Endodermal cell (in vitro differentiated cells): ENCODE measurements around the gene OBP2A. TPM values are rescaled to one million over a fixed set of nuclear protein-coding genes. Genes with fewer than 3 reads are reported as not detected.

ENCODE experiments used
- DNase-seq: peaks from one replicate; pipeline ENCODE4 v3.0.0-alpha.2; 2017
- H3K27ac ChIP-seq: 2 replicates; pipeline ENCODE4 v1.5.1; 2013; ENCODE audit warnings: mild to moderate bottlenecking, low read depth, low read length, moderate library complexity
- H3K27me3 ChIP-seq: 2 replicates; pipeline ENCODE4 v1.6.1; 2013; ENCODE audit warnings: mild to moderate bottlenecking, low read length, moderate library complexity; ENCODE audit not compliant: insufficient read depth, control insufficient read depth, poor library complexity, severe bottlenecking
- H3K36me3 ChIP-seq: 2 replicates; pipeline ENCODE4 v1.7.0; 2013; ENCODE audit warnings: mild to moderate bottlenecking, low read length, moderate library complexity; ENCODE audit not compliant: control insufficient read depth, insufficient read depth
- H3K4me1 ChIP-seq: one replicate; pipeline ENCODE4 v1.7.0; 2013; ENCODE audit warnings: low read length; ENCODE audit not compliant: control insufficient read depth, insufficient read depth
- H3K4me3 ChIP-seq: 2 replicates; pipeline ENCODE4 v1.5.1; 2013; ENCODE audit warnings: mild to moderate bottlenecking, low read length, moderate library complexity
- H3K9ac ChIP-seq: 2 replicates; pipeline ENCODE4 v1.6.1; 2013; ENCODE audit warnings: mild to moderate bottlenecking, low read length, moderate library complexity; ENCODE audit not compliant: poor library complexity, severe bottlenecking; ENCODE audit errors: extremely low read depth
- H3K9me3 ChIP-seq: 2 replicates; pipeline ENCODE4 v1.6.1; 2013; ENCODE audit warnings: mild to moderate bottlenecking, low read length, moderate library complexity; ENCODE audit not compliant: control insufficient read depth
- H3K27ac Mint-ChIP-seq: 2 replicates; pipeline ENCODE4 v1.8.0; 2020; ENCODE audit warnings: mixed read lengths
- H3K27me3 Mint-ChIP-seq: 2 replicates; pipeline ENCODE4 v1.8.0; 2021; ENCODE audit warnings: mild to moderate bottlenecking, mixed read lengths; ENCODE audit not compliant: insufficient read depth
- H3K36me3 Mint-ChIP-seq: 2 replicates; pipeline ENCODE4 v1.8.0; 2020; ENCODE audit warnings: low read depth, mixed read lengths
- H3K4me1 Mint-ChIP-seq: 2 replicates; pipeline ENCODE4 v1.8.0; 2020; ENCODE audit warnings: mixed read lengths
- H3K4me3 Mint-ChIP-seq: 2 replicates; pipeline ENCODE4 v1.8.0; 2020; ENCODE audit warnings: mild to moderate bottlenecking, moderate library complexity, mixed read lengths
- H3K9me3 Mint-ChIP-seq: 2 replicates; pipeline ENCODE4 v1.8.0; 2020; ENCODE audit warnings: mild to moderate bottlenecking, mixed read lengths
- WGBS, 2 experiments: methylation state at CpG; one replicate each; pipeline versions ENCODE4 v1.1.5 to v1.1.7; 2013; ENCODE audit warnings: missing lambda C conversion rate in 2 of 2, mixed read lengths in 1 of 2; ENCODE audit not compliant: insufficient coverage in 1 of 2, insufficient read length in 1 of 2; 5-methylcytosine and 5-hydroxymethylcytosine counted together
- total RNA-seq, 2 donors: library from RNA; stranded (reverse); fragmentation: NEBNext Ultra II Directional in 1 of 2; extraction: Animal tissue kit (Norgen Biotek cat#: 25700) in 1 of 2; gene quantifications; 2 replicates in 1 of 2; 3 replicates in 1 of 2; pipeline ENCODE4 v1.2.1, GENCODE V29; 2021
- TF ChIP-seq, protein P1 (sequence below): fragments of 200-600 bp; sonication (generic); conservative IDR thresholded peaks from 2 replicates; pipeline ENCODE4 v1.5.0; 2021; ENCODE audit warnings: antibody characterized with exemption, mild to moderate bottlenecking

OBP2A gene
- total RNA-seq, 2 donors from 2014 or later, result not detected

DNA sequence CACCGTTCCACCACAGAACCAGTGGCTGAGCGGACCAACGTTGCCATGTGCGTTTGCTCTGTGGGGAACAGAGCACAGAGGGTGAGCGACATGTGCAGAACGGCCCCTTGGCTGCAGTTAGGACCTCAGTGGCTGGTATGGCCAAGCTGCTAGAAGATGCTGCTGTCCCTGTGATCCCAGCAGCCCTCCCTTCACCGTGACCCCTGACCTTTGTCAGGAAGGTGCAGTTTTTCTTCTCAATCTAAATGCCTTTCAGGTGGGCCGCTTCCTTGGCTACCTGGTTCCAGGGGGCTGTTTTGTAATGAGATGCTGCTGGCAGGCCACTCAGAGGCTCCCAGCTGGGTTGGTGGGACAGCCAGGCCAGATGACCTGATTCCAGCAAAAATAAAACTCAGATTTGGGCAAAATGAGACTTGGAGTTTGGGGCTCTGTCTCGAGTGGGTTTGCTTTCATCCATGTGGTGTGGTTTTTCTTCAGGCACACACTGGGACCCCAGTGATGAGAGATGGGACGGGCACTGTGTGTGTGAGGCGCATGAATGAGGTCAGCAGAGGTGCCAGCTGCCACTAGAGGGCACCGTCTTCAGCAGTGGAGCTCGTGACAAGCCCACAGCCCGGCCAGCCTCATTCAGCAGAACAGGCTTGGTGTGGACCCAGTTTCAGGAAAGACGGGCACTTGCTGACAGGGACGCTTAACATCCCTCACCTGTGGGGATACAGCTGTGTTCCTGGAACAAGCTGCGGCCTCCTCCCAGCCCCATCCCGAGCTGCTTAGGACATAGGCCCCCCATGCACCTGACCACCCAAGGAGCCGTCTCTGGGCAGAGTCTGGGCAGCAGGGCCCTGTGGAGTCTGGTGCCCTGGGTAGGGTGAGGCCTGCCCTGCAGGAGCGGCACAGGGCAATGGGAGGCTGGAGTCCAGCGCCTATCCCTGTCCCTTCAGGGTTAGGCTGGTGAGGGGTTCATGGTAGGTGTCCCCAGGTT, 41.4 kb upstream of the OBP2A start:
- peaks cover 2% of the 10 kb centered on the region for H3K27me3 Mint-ChIP-seq
- TF ChIP-seq, protein P1, sequence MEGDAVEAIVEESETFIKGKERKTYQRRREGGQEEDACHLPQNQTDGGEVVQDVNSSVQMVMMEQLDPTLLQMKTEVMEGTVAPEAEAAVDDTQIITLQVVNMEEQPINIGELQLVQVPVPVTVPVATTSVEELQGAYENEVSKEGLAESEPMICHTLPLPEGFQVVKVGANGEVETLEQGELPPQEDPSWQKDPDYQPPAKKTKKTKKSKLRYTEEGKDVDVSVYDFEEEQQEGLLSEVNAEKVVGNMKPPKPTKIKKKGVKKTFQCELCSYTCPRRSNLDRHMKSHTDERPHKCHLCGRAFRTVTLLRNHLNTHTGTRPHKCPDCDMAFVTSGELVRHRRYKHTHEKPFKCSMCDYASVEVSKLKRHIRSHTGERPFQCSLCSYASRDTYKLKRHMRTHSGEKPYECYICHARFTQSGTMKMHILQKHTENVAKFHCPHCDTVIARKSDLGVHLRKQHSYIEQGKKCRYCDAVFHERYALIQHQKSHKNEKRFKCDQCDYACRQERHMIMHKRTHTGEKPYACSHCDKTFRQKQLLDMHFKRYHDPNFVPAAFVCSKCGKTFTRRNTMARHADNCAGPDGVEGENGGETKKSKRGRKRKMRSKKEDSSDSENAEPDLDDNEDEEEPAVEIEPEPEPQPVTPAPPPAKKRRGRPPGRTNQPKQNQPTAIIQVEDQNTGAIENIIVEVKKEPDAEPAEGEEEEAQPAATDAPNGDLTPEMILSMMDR, result peak; percentile 87
- Histone ChIP-seq H3K27ac (no peak overlapping the region), H3K4me1 (peaks cover 7% of the 10 kb centered on the region), H3K27me3 (no peaks in the 10 kb centered on the region), H3K36me3 (peaks cover 37% of the 10 kb centered on the region), H3K9ac (no peak overlapping the region), H3K9me3 (no peaks in the 10 kb centered on the region), H3K4me3 (no peak overlapping the region)
- H3K27ac Mint-ChIP-seq, result peak overlapping the region; percentile 13
- 82 to 88% methylated on average over 20 to 21 of the region's 21 CpGs for WGBS, 2 experiments
- peaks cover 26% of the 10 kb centered on the region for H3K36me3 Mint-ChIP-seq
- H3K9me3 Mint-ChIP-seq, result peaks cover 5% of the 10 kb centered on the region
- no peak overlapping the region for H3K4me3 Mint-ChIP-seq
- DNase-seq, result peak; percentile 89
- H3K4me1 Mint-ChIP-seq, result peaks cover 4% of the 10 kb centered on the region

- Histone ChIP-seq H3K9ac (no peak overlapping the region), H3K36me3 (peaks cover 37% of the 10 kb centered on the region), H3K4me1 (peaks cover 7% of the 10 kb centered on the region), H3K27me3 (no peaks in the 10 kb centered on the region), H3K9me3 (no peaks in the 10 kb centered on the region), H3K4me3 (no peak overlapping the region), H3K27ac (no peak overlapping the region)
- Mint-ChIP-seq H3K27ac (peak overlapping the region; percentile 13), H3K9me3 (peaks cover 6% of the 10 kb centered on the region), H3K4me3 (no peak overlapping the region), H3K36me3 (peaks cover 26% of the 10 kb centered on the region), H3K27me3 (peaks cover 2% of the 10 kb centered on the region), H3K4me1 (peaks cover 4% of the 10 kb centered on the region)
- TF ChIP-seq, protein P1, result no peak
- no peak for DNase-seq
- WGBS, 2 experiments, result 93% methylated on average over 16 to 24 of the region's 24 CpGs
Measured at GRCh38 chr9:135505406-135506187, 40.3 kb upstream of the OBP2A start.

- H3K27ac ChIP-seq, result no peak overlapping the region
- Mint-ChIP-seq H3K27ac (no peak overlapping the region), H3K4me1 (peaks cover 3% of the 10 kb centered on the region)
Measured at GRCh38 chr9:135506327-135507103, 39.4 kb upstream of the OBP2A start.

More at GRCh38 chr9:135506327-135507103, 39.4 kb upstream of the OBP2A start:
- no peaks in the 10 kb centered on the region for H3K27me3 ChIP-seq
- H3K4me3 Mint-ChIP-seq, result no peak overlapping the region
- no peak overlapping the region for H3K4me3 ChIP-seq
- 90 to 91% methylated on average over 4 to 14 of the region's 14 CpGs for WGBS, 2 experiments
- peaks cover 6% of the 10 kb centered on the region for H3K9me3 Mint-ChIP-seq
- H3K9ac ChIP-seq, result no peak overlapping the region
- H3K4me1 ChIP-seq, result peaks cover 6% of the 10 kb centered on the region
- H3K9me3 ChIP-seq, result no peaks in the 10 kb centered on the region
- peaks cover 2% of the 10 kb centered on the region for H3K27me3 Mint-ChIP-seq
- H3K36me3 ChIP-seq, result peaks cover 37% of the 10 kb centered on the region
- TF ChIP-seq, protein P1, result no peak
- DNase-seq, result peak; percentile 75
- peaks cover 26% of the 10 kb centered on the region for H3K36me3 Mint-ChIP-seq
